Mucosa of rectum (tissue), 2 donors: ENCODE results near the gene NOL3.

Experiments
- H3K27ac ChIP-seq, 2 donors: one replicate each; pipeline ENCODE4 v1.7.0; 2013; ENCODE audit warnings: inconsistent platforms in 2 of 2, low read depth in 2 of 2, low read length in 2 of 2
- H3K27me3 ChIP-seq, 2 donors: one replicate each; pipeline ENCODE4 v1.7.0; 2013; ENCODE audit warnings: low read length in 2 of 2; ENCODE audit not compliant: control insufficient read depth in 2 of 2, insufficient read depth in 2 of 2
- H3K36me3 ChIP-seq, 2 donors: one replicate each; pipeline ENCODE4 v1.7.0; 2013; ENCODE audit warnings: low read length in 2 of 2; ENCODE audit not compliant: control insufficient read depth in 2 of 2, insufficient read depth in 2 of 2
- H3K4me1 ChIP-seq, 2 donors: one replicate each; pipeline ENCODE4 v1.7.0; 2013; ENCODE audit warnings: low read length in 2 of 2, mild to moderate bottlenecking in 1 of 2; ENCODE audit not compliant: control insufficient read depth in 2 of 2, insufficient read depth in 2 of 2
- H3K4me3 ChIP-seq, 2 donors: one replicate each; pipeline ENCODE4 v1.7.0; 2013; ENCODE audit warnings: low read length in 2 of 2
- H3K9ac ChIP-seq, 2 donors: one replicate each; pipeline ENCODE4 v1.7.0; 2013; ENCODE audit warnings: low read length in 2 of 2, low read depth in 1 of 2, mild to moderate bottlenecking in 1 of 2
- H3K9me3 ChIP-seq, 2 donors: one replicate each; pipeline ENCODE4 v1.7.0; 2013; ENCODE audit warnings: low read length in 2 of 2; ENCODE audit not compliant: control insufficient read depth in 2 of 2
- donor health status: healthy.
- donor health status: Normal muscosa, but diverticular disease.

NOL3 gene

GRCh38 chr16:67213197-67214019 lies 43.1 kb downstream of the NOL3 start:
- no peaks in the 10 kb centered on the region for H3K27me3 ChIP-seq
- H3K9ac ChIP-seq, result no peak overlapping the region
- H3K9me3 ChIP-seq, result no peaks in the 10 kb centered on the region
- H3K4me3 ChIP-seq, result no peak overlapping the region
- H3K36me3 ChIP-seq, result no peaks in the 10 kb centered on the region
- peaks cover 0 to 2% of the 10 kb centered on the region in 2 donors for H3K4me1 ChIP-seq
- H3K27ac ChIP-seq, result no peak overlapping the region

GRCh38 chr16:67215706-67216105 lies 45.4 kb downstream of the NOL3 start:
- no peaks in the 10 kb centered on the region for H3K9me3 ChIP-seq
- H3K27ac ChIP-seq, result no peak overlapping the region
- no peaks in the 10 kb centered on the region for H3K27me3 ChIP-seq
- no peaks in the 10 kb centered on the region for H3K36me3 ChIP-seq
- no peak overlapping the region for H3K4me3 ChIP-seq
- peaks cover 0 to 2% of the 10 kb centered on the region in 2 donors for H3K4me1 ChIP-seq
- H3K9ac ChIP-seq, result no peak overlapping the region

DNA sequence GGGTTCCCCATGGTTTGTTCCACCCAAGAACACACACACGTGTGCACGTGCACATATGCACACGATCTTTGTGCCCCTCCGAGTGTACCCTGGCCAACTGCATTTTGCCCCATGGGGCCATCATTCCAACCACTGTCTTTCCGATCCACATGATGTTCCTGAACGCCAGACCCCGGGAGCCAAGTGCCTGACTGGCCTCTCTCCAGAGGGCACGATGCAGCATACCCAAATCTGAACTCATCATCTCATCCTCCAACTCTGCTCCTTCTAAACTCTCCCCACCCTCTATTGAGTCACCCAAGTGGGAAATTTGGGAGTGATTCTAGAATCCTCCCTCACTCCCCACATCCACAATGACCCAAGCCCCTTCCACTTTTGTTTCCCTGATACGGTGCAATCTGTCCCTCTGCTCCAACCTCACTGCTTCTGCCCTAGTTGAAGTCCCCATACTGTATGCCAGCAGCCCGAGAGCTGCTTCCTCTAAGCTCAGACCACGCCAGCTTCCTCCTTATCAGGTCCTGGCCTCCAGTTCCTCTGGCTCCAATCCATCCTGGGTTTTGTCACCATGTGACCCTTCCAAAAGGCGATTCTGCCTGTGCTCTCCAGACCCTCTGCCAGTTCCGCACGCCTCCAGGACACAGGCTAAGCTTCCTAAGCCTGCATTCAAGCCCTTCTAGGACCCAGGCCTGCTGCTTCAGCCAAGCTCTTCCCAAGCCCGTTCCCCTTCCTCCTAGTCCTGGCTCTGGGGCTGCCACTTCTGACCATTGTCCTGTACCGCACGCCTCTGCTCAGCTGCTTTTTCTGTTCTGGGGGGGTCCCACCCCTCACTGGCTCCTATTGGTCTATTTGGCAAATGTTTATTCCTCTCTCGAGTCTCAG lies 46.5 kb downstream of the NOL3 start:
- no peaks in the 10 kb centered on the region for H3K27me3 ChIP-seq
- H3K27ac ChIP-seq, result no peak overlapping the region
- H3K9ac ChIP-seq, result no peak overlapping the region
- no peak overlapping the region for H3K4me3 ChIP-seq
- no peaks in the 10 kb centered on the region for H3K9me3 ChIP-seq
- H3K4me1 ChIP-seq, result peaks cover 0 to 2% of the 10 kb centered on the region in 2 donors
- H3K36me3 ChIP-seq, result no peaks in the 10 kb centered on the region

GRCh38 chr16:67223992-67224391 lies 53.7 kb downstream of the NOL3 start:
- Histone ChIP-seq H3K36me3 (peaks cover 9% of the 10 kb centered on the region in 2 donors), H3K27me3 (no peaks in the 10 kb centered on the region), H3K9ac (no peak overlapping the region), H3K4me3 (no peak overlapping the region), H3K9me3 (no peaks in the 10 kb centered on the region), H3K27ac (no peak overlapping the region), H3K4me1 (peaks cover 15 to 17% of the 10 kb centered on the region in 2 donors)
